Measurements from ENCODE around the gene RNF215. TPM values are rescaled to one million over a fixed set of nuclear protein-coding genes. Genes with fewer than 3 reads are reported as not detected.

The RNF215 gene
- total and polyA plus RNA-seq, 8 donors: 6.0 to 13.9 (median 9.4) TPM

Other genes starting within 250 kb of the RNF215 start
- gene LIF, start 140.7 kb downstream of the RNF215 start, total RNA-seq: 1 to 10 TPM in 4 of 6 donors, under 1 TPM in 2; 0.32 to 5.8 (median 1.5) TPM
- gene LIF, start 140.7 kb downstream of the RNF215 start, polyA plus RNA-seq: 1 to 10 TPM; 2.7 to 4.5 TPM
- 1 to 10 TPM in 2 of 6 donors, under 1 TPM in 3, not detected in 1; 0.13 to 1.5 (median 0.38) TPM for gene OSM, start 120.6 kb downstream of the RNF215 start, total RNA-seq
- gene OSM, start 120.6 kb downstream of the RNF215 start, polyA plus RNA-seq: under 1 TPM; 0.23 to 0.26 TPM
- gene CASTOR1, start 97.9 kb downstream of the RNF215 start, total RNA-seq: 1 to 10 TPM; 1.8 to 7.3 (median 3.8) TPM
- 1 to 10 TPM; 7.3 to 8.3 TPM for gene CASTOR1, start 97.9 kb downstream of the RNF215 start, polyA plus RNA-seq
- gene TBC1D10A, start 60.5 kb downstream of the RNF215 start, total RNA-seq: 10 to 100 TPM in 1 of 6 donors, 1 to 10 TPM in 5; 4.0 to 14.1 (median 7.4) TPM
- 10 to 100 TPM; 12.4 to 19.4 TPM for gene TBC1D10A, start 60.5 kb downstream of the RNF215 start, polyA plus RNA-seq
- 100 to 1,000 TPM in 1 of 6 donors, 10 to 100 TPM in 5; 77.2 to 102 (median 95.4) TPM for gene SF3A1, start 30.5 kb downstream of the RNF215 start, total RNA-seq
- 10 to 100 TPM; 19.2 to 21.6 TPM for gene SF3A1, start 30.5 kb downstream of the RNF215 start, polyA plus RNA-seq
- 1 to 10 TPM; 1.1 to 2.6 (median 1.2) TPM for gene CCDC157, start 30.4 kb downstream of the RNF215 start, total RNA-seq
- 1 to 10 TPM; 5.3 to 8.2 TPM for gene CCDC157, start 30.4 kb downstream of the RNF215 start, polyA plus RNA-seq
- 1 to 10 TPM; 2.6 to 6.6 (median 3.6) TPM for gene SEC14L2, start 9.6 kb upstream of the RNF215 start, total RNA-seq
- gene SEC14L2, start 9.6 kb upstream of the RNF215 start, polyA plus RNA-seq: 1 to 10 TPM; 3.6 to 5.1 TPM
- gene MTFP1, start 38.4 kb upstream of the RNF215 start, total RNA-seq: 10 to 100 TPM in 1 of 6 donors, 1 to 10 TPM in 5; 3.2 to 11.6 (median 8.0) TPM
- 10 to 100 TPM; 13.1 to 15.7 TPM for gene MTFP1, start 38.4 kb upstream of the RNF215 start, polyA plus RNA-seq
- gene SEC14L3, start 84.6 kb upstream of the RNF215 start, total RNA-seq: not detected
- gene SEC14L3, start 84.6 kb upstream of the RNF215 start, polyA plus RNA-seq: under 1 TPM in 1 of 2 donors, not detected in 1; 0.05 TPM
- 1 to 10 TPM in 1 of 6 donors, under 1 TPM in 2, not detected in 3; 0.12 to 1.4 (median 0.12) TPM for gene SEC14L4, start 118.3 kb upstream of the RNF215 start, total RNA-seq
- gene SEC14L4, start 118.3 kb upstream of the RNF215 start, polyA plus RNA-seq: under 1 TPM; 0.33 to 0.46 TPM
- gene SEC14L6, start 159.3 kb upstream of the RNF215 start, total RNA-seq: 1 to 10 TPM in 5 of 6 donors, under 1 TPM in 1; 0.51 to 3.9 (median 2.3) TPM
- 1 to 10 TPM; 3.0 to 6.0 TPM for gene SEC14L6, start 159.3 kb upstream of the RNF215 start, polyA plus RNA-seq
- gene GAL3ST1, start 187.3 kb upstream of the RNF215 start, total RNA-seq: 1 to 10 TPM; 2.2 to 6.6 (median 3.4) TPM
- gene GAL3ST1, start 187.3 kb upstream of the RNF215 start, polyA plus RNA-seq: 1 to 10 TPM; 8.1 to 8.5 TPM
- gene PES1, start 204.5 kb upstream of the RNF215 start, total RNA-seq: 10 to 100 TPM; 33.8 to 66.9 (median 36.7) TPM
- 10 to 100 TPM; 54.1 to 55.8 TPM for gene PES1, start 204.5 kb upstream of the RNF215 start, polyA plus RNA-seq
- 10 to 100 TPM in 1 of 6 donors, 1 to 10 TPM in 5; 3.6 to 10.0 (median 5.9) TPM for gene TCN2, start 219.8 kb upstream of the RNF215 start, total RNA-seq
- gene TCN2, start 219.8 kb upstream of the RNF215 start, polyA plus RNA-seq: 1 to 10 TPM; 5.4 to 6.8 TPM
- 1 to 10 TPM in 5 of 6 donors, under 1 TPM in 1; 0.90 to 1.7 (median 1.3) TPM for gene SLC35E4, start 248.4 kb upstream of the RNF215 start, total RNA-seq
- 1 to 10 TPM; 1.0 to 1.1 TPM for gene SLC35E4, start 248.4 kb upstream of the RNF215 start, polyA plus RNA-seq